NCI-H2196 (cell line): ENCODE results near the gene FNBP1L.
"Not testable (repeated sequence)": the region's sequence is repeated elsewhere in the genome, so short reads cannot be mapped to it uniquely, and the experiment has no call there.

ENCODE experiments used
- DNase-seq: peaks from one replicate; lab custom pipeline; 2025; ENCODE audit not compliant: unreplicated experiment; lab: John Stamatoyannopoulos, UW

FNBP1L gene

GRCh38 chr1:93588206-93588605 lies 140.3 kb downstream of the FNBP1L start:
- no peak for DNase-seq

- no peak for DNase-seq
Measured at GRCh38 chr1:93588955-93589354, 141.0 kb downstream of the FNBP1L start.

- DNase-seq, result not testable (repeated sequence)
Measured at GRCh38 chr1:93591291-93591675, 143.4 kb downstream of the FNBP1L start.

GRCh38 chr1:93591676-93592550 lies 144.0 kb downstream of the FNBP1L start:
- DNase-seq, result peak; percentile 94

- no peak for DNase-seq
Measured at GRCh38 chr1:93592551-93592949, 144.6 kb downstream of the FNBP1L start.

GRCh38 chr1:93593854-93594602 lies 146.1 kb downstream of the FNBP1L start:
- DNase-seq, result no peak

GRCh38 chr1:93594603-93594880 lies 146.6 kb downstream of the FNBP1L start:
- DNase-seq, result no peak

- DNase-seq, result no peak
Measured at GRCh38 chr1:93595266-93595665, 147.3 kb downstream of the FNBP1L start.

- DNase-seq, result no peak
Measured at GRCh38 chr1:93595743-93596142, 147.8 kb downstream of the FNBP1L start.

- no peak for DNase-seq
Measured at GRCh38 chr1:93596329-93597089, 148.6 kb downstream of the FNBP1L start.

GRCh38 chr1:93597709-93598108 lies 149.8 kb downstream of the FNBP1L start:
- peak; percentile 32 for DNase-seq

- DNase-seq, result no peak
Measured at GRCh38 chr1:93598396-93598795, 150.5 kb downstream of the FNBP1L start.

- DNase-seq, result no peak
Measured at GRCh38 chr1:93598861-93599439, 151.0 kb downstream of the FNBP1L start.

GRCh38 chr1:93599479-93599878 lies 151.6 kb downstream of the FNBP1L start:
- no peak for DNase-seq

- DNase-seq, result no peak
Measured at GRCh38 chr1:93600663-93601062, 152.7 kb downstream of the FNBP1L start.

- no peak for DNase-seq
Measured at GRCh38 chr1:93601686-93602085, 153.8 kb downstream of the FNBP1L start.

- no peak for DNase-seq
Measured at GRCh38 chr1:93602101-93602500, 154.2 kb downstream of the FNBP1L start.

GRCh38 chr1:93603106-93603505 lies 155.2 kb downstream of the FNBP1L start:
- no peak for DNase-seq

- DNase-seq, result no peak
Measured at GRCh38 chr1:93603601-93604000, 155.7 kb downstream of the FNBP1L start.
